Stimulated activated memory B cell treated with anti-CD40 and anti-IgM and Interleukin-4, amounts not matched to agents 10 μg/mL and 1 μg/mL and 100 μg/mL, for 72 hours (primary cell): ENCODE results near the gene NPM1.
A peak's percentile ranks its signal among the peaks of the same experiment; 100 is the strongest.

ENCODE experiments used
- ATAC-seq: fragments of 150-1000 bp; cut with Tn5 transposase; 2 replicates; pipeline ENCODE4 v1.10.0; 2021
- H3K27ac Mint-ChIP-seq: one replicate; pipeline ENCODE4 v1.8.0; 2022; ENCODE audit warnings: mild to moderate bottlenecking, mixed read lengths
- H3K27me3 Mint-ChIP-seq: one replicate; pipeline ENCODE4 v1.8.0; 2022; ENCODE audit warnings: mixed read lengths
- H3K36me3 Mint-ChIP-seq: one replicate; pipeline ENCODE4 v1.8.0; 2022; ENCODE audit warnings: mixed read lengths
- H3K4me1 Mint-ChIP-seq: one replicate; pipeline ENCODE4 v1.8.0; 2022; ENCODE audit warnings: mixed read lengths
- H3K4me3 Mint-ChIP-seq: one replicate; pipeline ENCODE4 v1.8.0; 2022; ENCODE audit warnings: mild to moderate bottlenecking, moderate library complexity, mixed read lengths
- H3K9me3 Mint-ChIP-seq: one replicate; pipeline ENCODE4 v1.8.0; 2022; ENCODE audit warnings: mixed read lengths

The NPM1 gene

DNA sequence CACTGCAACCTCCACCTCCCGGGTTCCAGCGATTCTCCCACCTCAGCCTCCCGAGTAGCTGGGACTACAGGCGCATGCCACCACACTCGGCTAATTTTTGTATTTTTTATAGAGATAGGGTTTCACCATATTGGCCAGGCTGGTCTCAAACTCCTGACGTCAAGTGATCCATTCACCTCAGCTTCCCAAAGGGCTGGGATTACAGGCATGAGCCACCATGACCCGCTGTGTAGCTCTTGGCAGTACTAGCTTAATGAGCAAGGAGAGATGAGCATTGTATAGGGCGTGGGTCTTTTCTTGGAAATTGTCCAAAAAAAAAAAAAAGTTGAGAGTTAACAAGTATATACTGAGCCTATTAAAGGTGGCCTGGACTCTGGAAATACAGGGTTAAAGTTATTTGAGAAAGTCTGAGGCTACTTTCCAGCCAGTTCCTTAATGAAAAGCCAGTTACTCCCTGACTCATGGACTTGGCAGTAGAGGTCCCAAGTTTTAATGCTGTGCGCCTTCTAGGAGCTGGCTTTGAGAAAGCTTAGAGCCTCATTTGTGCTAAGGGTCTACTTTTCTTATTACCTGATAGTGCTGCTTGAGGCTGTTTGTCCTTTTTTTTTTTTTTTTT lies 27.6 kb downstream of the NPM1 start:
- H3K27me3 Mint-ChIP-seq, result peaks cover 1% of the 10 kb centered on the region
- H3K9me3 Mint-ChIP-seq, result no peaks in the 10 kb centered on the region
- H3K36me3 Mint-ChIP-seq, result peaks cover 26% of the 10 kb centered on the region
- peaks cover 9% of the 10 kb centered on the region for H3K4me1 Mint-ChIP-seq
- no peak overlapping the region for H3K27ac Mint-ChIP-seq
- H3K4me3 Mint-ChIP-seq, result no peak overlapping the region
- ATAC-seq, result no peak

DNA sequence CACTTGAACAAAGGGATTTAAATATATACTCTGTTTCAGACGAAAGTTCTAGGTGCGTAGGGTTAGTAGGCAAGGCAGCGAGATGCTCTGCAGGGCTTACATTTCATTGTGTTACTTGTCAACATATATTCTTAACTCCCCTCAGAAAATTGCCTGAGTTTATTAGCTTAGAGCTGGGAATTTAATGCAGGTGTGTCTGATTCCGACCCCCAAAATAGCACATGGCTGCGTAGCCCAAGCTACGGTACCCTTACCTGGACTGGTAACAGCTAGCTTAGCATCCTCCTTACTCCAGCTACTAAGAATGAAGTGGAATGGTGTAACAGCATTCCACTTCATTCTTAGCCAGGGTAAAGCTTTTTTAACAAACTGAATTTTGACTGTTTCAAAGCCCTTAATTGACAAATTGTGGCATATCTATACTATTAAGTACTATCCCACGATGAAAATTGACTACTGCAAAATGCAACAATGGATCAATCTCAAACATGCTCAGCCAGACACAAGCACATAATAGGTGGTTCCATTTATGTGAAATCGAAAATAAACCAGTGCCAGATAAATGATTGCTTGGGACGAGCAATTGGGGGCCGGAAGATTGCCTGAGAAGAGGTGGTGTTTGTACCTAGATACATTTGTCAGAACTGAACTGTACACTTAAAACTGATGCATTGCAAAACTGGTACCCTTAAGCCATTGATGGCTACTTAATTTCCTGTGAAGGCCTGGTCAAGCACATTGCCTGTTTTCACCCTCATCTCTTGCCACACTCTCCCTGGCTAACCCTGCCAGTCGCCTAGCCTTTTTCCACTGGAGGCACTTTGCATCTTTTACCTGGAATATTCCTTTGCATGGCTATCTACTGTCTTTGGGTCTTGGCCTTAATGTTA lies 28.8 kb downstream of the NPM1 start:
- no peak overlapping the region for H3K27ac Mint-ChIP-seq
- peaks cover 15% of the 10 kb centered on the region for H3K4me1 Mint-ChIP-seq
- no peaks in the 10 kb centered on the region for H3K9me3 Mint-ChIP-seq
- peaks cover 13% of the 10 kb centered on the region for H3K27me3 Mint-ChIP-seq
- H3K4me3 Mint-ChIP-seq, result no peak overlapping the region
- H3K36me3 Mint-ChIP-seq, result peaks cover 19% of the 10 kb centered on the region
- ATAC-seq, result no peak

DNA sequence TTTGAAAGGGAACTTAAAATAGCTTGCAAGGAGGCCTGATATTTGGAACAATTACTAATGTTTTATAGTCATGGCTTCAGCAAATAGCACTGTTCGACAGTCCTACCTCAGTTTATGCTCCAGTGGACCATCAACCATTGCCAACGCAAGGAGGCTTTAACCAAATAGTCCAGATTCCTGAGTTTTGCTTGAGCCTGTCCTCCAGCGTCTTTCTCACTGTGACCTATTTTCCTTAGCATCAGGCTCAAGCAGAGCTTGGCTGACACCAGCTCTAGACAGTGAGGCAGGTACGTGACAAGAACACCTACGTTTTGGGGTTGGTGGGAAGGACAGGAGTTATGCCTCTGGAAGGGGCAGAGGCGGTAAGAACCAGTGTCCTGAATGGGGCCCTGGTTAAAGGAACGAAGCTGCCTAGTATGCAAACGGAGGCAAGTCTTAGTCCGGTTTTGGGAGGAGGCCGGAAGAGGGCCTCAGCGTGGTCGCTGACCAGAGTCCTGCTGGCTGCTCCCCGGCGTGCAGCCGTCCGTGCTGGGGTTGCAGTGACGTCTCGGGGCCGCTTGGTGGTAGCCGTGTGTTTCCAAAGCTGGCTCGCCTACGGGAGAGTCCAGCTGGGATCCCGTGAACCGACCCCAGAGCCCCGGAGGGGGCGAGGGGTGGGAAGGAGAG lies 30.8 kb downstream of the NPM1 start:
- Mint-ChIP-seq H3K4me3 (peak overlapping the region; percentile 82), H3K27me3 (peaks cover 28% of the 10 kb centered on the region), H3K27ac (no peak overlapping the region), H3K4me1 (peaks cover 15% of the 10 kb centered on the region), H3K36me3 (no peaks in the 10 kb centered on the region), H3K9me3 (no peaks in the 10 kb centered on the region)
- peak; percentile 69 for ATAC-seq

DNA sequence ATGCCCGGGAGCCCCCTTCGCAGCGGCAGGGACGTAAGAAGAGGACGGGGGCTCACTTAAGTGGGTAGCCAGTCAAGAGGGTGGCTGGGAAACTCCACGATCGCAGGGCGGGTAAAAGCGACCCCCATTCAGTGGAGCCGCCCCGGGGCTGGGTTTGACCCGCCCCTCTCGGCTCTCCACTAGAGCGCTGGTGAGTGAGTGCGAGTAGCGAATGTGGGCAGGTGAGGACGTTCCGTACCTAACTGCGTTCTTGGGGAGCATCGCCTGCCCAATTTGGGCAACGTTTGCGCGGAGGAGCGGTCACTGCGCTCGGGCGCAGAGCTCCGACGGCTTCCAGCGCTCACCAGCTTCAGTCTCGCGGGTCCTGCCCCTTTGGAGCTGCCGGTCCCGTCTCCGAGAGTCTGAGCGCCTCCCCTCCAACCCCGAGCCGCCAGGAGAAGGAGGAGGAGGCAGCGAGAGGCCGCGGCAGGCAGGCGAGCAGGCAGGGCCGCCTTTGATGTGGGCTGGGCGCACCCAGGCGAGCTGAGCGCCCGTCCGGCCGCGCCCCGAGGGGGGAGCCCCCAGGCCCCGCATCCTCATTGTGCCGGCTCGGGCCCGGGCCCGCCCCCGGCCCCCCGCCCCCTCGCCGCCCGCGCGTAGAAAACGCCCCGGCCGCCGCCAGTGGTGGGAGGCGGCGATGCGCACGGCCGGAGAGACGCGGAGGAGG lies 31.5 kb downstream of the NPM1 start, which contains the start of gene FGF18:
TSS of gene FGF18 (plus strand) at position 666 of the 706 bp plus-strand sequence. CDS start 553 bp downstream, outside the sequence.
- Mint-ChIP-seq H3K4me3 (peak within 1 kb of the TSS; percentile 82), H3K27ac (no peak within 1 kb of the TSS), H3K36me3 (no peaks in the 10 kb centered on the region), H3K27me3 (peaks cover 35% of the 10 kb centered on the region), H3K4me1 (peaks cover 15% of the 10 kb centered on the region), H3K9me3 (no peaks in the 10 kb centered on the region)
- peak; percentile 70 for ATAC-seq

DNA sequence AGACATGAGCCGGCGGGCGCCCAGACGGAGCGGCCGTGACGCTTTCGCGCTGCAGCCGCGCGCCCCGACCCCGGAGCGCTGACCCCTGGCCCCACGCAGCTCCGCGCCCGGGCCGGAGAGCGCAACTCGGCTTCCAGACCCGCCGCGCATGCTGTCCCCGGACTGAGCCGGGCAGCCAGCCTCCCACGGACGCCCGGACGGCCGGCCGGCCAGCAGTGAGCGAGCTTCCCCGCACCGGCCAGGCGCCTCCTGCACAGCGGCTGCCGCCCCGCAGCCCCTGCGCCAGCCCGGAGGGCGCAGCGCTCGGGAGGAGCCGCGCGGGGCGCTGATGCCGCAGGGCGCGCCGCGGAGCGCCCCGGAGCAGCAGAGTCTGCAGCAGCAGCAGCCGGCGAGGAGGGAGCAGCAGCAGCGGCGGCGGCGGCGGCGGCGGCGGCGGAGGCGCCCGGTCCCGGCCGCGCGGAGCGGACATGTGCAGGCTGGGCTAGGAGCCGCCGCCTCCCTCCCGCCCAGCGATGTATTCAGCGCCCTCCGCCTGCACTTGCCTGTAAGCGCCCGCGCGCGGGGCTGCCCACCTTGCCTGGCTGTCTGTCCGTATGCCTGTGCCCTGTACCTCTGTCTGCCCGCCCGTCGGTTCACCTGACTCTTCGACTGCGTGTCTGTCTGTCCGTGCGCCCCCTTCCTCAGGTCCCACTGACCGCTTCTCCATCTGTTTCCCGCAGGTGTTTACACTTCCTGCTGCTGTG lies 32.2 kb downstream of the NPM1 start:
- H3K27ac Mint-ChIP-seq, result no peak overlapping the region
- H3K36me3 Mint-ChIP-seq, result no peaks in the 10 kb centered on the region
- peaks cover 42% of the 10 kb centered on the region for H3K27me3 Mint-ChIP-seq
- ATAC-seq, result peak; percentile 34
- no peaks in the 10 kb centered on the region for H3K9me3 Mint-ChIP-seq
- peaks cover 15% of the 10 kb centered on the region for H3K4me1 Mint-ChIP-seq
- peak overlapping the region; percentile 64 for H3K4me3 Mint-ChIP-seq

DNA sequence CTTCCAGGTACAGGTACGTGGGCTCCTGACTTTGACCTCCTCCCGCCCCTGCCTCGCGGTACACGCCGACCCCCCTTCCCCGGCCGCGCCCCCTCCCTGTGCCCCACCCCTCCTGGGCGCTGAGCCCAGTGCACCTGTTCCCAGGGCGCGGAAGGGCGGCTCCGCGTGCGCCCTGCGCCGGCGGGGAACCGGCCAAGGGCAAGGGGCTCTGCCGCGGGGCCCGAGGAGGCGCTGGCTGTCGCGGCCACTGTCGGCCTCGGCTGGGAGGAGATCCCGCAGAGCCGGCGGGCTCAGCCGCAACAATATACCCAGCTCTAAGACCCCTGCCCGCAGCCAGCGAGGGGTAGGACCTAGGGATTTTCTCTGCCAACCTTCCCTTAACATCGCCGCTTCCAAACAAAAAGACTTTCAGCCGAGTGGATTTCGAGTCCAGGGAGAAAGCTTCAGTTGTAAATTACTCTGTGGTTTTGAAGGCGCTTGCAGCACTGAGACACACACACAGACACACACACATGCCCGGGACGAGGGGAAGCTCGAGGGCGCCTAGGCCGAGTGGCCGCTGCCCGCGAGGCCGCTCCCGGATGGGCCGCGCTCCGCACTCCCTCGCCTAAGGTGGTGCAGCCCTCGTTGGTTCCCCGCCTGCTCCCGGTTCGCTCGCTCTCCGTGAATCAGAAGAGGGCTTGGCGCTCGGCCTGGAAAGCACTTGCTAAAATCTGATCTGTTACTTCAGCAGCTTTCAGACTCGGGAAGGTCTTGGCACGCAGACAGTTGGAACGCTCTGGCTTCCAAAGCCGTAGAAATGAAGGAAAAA lies 33.0 kb downstream of the NPM1 start:
- Mint-ChIP-seq H3K4me3 (peak overlapping the region; percentile 64), H3K27ac (no peak overlapping the region), H3K9me3 (no peaks in the 10 kb centered on the region), H3K4me1 (peaks cover 15% of the 10 kb centered on the region), H3K27me3 (peaks cover 42% of the 10 kb centered on the region), H3K36me3 (no peaks in the 10 kb centered on the region)
- ATAC-seq, result no peak

DNA sequence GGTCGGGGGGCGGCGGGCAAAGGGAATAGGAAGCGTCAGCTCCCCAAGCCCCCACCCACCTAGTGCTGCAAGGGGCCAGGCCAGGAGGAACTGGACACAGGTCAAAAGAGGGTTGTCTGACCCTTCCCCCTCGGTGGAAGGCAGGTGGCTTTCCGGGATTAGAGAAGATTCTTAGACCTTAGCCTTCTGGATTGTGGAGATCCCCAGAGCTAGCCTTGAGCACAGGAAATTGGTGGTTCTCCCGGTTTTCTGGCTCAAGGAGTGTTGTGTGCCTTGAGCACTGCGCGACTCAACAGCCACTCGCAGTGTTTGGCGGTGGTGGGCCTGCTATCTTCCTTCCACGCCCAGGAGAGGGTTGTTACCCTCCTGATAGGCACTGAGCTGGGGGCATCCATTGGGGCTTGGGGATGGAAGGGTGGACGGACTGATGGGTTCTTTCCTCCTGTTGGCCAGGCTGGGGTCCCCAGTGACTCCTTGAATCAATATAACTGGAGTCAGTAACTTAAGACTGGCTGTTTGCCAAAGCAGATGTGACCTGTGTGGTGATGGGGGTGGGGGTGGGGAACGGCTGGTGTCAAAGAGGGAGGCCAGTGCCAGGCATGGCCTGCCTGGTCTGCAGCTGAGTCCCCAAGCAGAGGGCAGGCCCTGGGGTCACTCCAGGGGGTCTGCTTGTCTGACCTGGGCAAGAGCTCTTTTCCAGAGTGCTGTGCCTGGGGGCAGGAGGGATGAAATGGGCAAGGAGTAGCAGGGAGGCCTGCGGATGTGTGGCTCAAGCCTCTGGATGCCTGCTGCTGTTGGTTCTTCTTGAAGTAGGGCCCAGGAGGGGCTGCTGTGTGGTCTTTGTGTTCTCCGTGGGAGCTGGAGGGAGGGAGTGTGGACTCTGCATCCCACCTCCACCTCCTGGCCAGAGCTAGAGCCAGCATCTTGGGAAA lies 33.9 kb downstream of the NPM1 start:
- Mint-ChIP-seq H3K36me3 (no peaks in the 10 kb centered on the region), H3K27me3 (peaks cover 42% of the 10 kb centered on the region), H3K9me3 (no peaks in the 10 kb centered on the region), H3K27ac (no peak overlapping the region), H3K4me3 (no peak overlapping the region), H3K4me1 (peaks cover 15% of the 10 kb centered on the region)
- no peak for ATAC-seq

DNA sequence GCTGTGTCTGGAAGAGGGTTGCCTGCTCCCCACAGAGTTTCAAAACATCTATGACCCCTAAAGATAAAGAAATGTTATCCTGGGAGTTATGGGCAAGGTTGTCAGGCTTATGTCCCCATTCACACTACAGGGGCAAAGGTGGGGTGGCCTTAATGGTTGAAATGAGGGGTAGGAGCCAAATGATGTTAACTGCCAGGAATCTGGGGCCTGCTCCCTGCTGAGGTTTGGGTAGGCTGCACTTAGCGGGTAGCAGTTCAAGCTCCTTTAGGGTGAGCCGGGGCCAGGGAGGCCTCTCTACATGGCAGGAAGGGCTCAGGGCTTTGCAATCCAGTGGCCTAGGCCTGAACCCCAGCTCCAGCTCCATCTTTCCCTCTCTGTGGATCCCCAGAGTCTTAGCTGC lies 34.8 kb downstream of the NPM1 start:
- Mint-ChIP-seq H3K9me3 (no peaks in the 10 kb centered on the region), H3K4me1 (peaks cover 15% of the 10 kb centered on the region), H3K36me3 (no peaks in the 10 kb centered on the region), H3K27me3 (peaks cover 42% of the 10 kb centered on the region), H3K27ac (no peak overlapping the region), H3K4me3 (no peak overlapping the region)
- no peak for ATAC-seq

DNA sequence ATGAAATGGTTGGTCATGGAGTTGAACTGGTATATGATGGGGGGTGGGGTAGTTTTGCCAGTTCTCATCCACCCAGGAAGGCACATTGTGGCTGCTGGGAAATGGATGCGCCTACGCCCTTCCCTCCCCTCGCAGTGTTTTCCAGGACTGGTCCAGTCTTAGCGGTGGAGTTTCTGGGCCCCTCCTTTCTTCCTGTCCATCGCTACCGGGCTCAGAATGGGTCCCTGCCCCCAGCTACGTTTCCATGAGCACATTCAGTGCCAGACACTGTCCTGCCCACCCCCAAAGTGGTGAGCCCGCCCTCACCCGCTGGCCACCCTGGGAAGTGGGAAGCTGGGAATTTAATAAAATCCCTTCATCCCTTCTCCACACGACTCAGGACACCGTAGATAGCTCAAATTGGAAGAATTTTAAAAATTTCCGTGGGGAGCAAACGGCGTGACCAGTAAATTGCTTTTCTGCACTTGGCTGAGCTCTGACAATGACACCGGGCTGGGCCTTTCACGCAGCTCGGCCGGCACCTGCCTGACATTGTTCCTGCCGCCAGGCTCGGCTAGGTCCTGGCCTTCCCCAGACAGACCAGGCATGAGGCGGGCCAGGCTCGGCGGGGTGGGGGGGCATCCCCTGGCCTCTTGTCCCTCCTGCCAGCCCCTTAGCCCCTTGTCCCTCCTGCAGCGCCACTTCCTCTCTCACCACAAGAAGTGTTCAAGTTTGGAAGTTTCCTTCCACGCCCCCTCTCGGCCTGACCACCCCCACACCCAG lies 35.4 kb downstream of the NPM1 start:
- Mint-ChIP-seq H3K4me3 (no peak overlapping the region), H3K27ac (no peak overlapping the region), H3K36me3 (no peaks in the 10 kb centered on the region), H3K27me3 (peaks cover 42% of the 10 kb centered on the region), H3K9me3 (no peaks in the 10 kb centered on the region), H3K4me1 (peaks cover 15% of the 10 kb centered on the region)
- no peak for ATAC-seq

DNA sequence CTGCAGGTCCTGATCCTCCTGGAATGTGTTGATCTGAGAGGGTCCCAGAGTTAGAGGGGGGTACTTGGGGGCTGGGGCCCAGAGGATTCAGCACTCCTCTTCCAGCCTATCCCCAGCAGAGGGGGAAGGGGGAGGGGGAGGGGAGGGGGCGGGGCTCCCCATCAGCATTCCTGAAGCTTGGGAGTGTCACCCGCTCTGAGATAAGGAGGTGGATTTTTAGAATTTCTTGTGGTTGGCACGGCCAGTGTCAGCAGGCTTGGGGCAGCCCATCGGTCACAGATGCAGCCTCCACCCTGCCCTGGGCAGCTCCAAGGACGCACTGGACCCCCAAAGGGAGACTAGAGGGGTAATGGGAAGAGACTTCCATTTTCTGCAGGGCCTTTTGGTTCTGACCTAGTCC lies 37.1 kb downstream of the NPM1 start:
- Mint-ChIP-seq H3K36me3 (no peaks in the 10 kb centered on the region), H3K4me3 (no peak overlapping the region), H3K27ac (no peak overlapping the region), H3K27me3 (peaks cover 58% of the 10 kb centered on the region), H3K4me1 (peaks cover 5% of the 10 kb centered on the region), H3K9me3 (no peaks in the 10 kb centered on the region)
- ATAC-seq, result no peak

DNA sequence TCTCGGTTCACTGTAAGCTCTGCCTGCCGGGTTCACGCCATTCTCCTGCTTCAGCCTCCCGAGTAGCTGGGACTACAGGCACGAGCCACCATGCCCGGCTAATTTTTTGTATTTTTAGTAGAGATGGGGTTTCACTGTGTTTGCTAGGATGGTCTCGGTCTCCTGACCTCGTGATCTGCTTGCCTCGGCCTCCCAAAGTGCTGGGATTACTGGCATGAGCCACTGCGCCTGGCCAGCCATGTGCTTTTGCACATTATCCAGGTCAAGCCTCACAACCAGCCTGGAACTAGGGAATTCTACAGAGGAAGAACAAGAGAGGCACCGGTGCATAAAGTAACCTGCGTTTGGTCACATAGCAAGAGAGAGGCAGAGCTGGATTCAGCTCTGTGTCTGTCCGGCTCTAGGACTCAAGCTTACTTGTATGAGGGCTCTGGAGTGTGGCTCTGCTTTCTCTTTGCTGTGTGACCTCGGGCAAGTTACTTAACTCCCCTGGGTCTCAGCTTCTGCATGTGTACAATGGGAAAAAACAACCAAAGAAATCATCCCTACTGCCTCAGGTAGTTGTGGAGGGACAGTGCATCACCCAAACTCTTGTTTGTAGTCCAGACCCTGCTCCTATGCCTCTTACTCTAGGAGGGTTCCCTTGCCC lies 38.1 kb downstream of the NPM1 start:
- no peak overlapping the region for H3K27ac Mint-ChIP-seq
- H3K9me3 Mint-ChIP-seq, result no peaks in the 10 kb centered on the region
- no peak overlapping the region for H3K4me3 Mint-ChIP-seq

DNA sequence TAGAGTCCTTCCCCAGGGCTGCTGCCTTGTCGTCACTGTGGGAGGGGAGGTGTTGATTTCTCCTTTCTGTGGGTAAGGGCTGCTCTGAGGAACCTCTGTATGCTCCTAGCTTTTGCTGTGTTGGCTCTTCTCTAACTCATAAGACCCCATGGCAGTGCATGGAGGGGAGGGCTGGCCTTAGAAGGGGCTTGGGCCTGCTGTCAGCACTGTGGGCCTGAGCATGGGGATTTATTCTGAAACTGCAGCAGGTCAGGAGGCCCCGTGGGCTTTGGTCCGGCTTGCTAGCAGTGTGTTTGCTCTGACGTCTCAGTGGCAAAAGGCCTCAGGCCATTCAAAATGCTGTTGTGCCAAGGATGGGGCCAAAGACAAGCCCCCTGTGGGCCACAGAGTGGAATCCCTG lies 38.6 kb downstream of the NPM1 start:
- Mint-ChIP-seq H3K36me3 (no peaks in the 10 kb centered on the region), H3K4me1 (no peaks in the 10 kb centered on the region), H3K9me3 (no peaks in the 10 kb centered on the region), H3K27ac (no peak overlapping the region), H3K4me3 (no peak overlapping the region), H3K27me3 (peaks cover 47% of the 10 kb centered on the region)
- no peak for ATAC-seq

More for the DNA sequence above, 38.1 kb downstream of the NPM1 start:
- ATAC-seq, result no peak
- Mint-ChIP-seq H3K27me3 (peaks cover 52% of the 10 kb centered on the region), H3K4me1 (peaks cover 4% of the 10 kb centered on the region), H3K36me3 (no peaks in the 10 kb centered on the region)
